ENCODE data around the gene MAL.

- no peak for TF ChIP-seq CTCF (IDR thresholded peaks at IDR 0.05)
- TF ChIP-seq EP300 (IDR thresholded peaks at IDR 0.05), result no peak
- no peak for TF ChIP-seq POLR2A (IDR thresholded peaks at IDR 0.05)
These were observed 14.8 kb upstream of the MAL start for GRCh38 chr2:95010718-95011117.

Measured in stomach (tissue), 4 donors.